Measurements from ENCODE around the gene CPZ.

GRCh38 chr4:8639777-8640720 lies 47.5 kb downstream of the CPZ start:
- TF ChIP-seq CTCF (IDR thresholded peaks at IDR 0.05) (no peak), POLR2A (IDR thresholded peaks at IDR 0.05) (no peak)

All from gastroesophageal sphincter (tissue), 3 donors.